Loucy (cell line): ENCODE results near the gene ZNF287.

ENCODE experiments used
- H2AFZ ChIP-seq: fragments of 200-600 bp; sonication (generic); 2 replicates; pipeline ENCODE4 v1.6.0; 2016; ENCODE audit warnings: antibody characterized with exemption, mild to moderate bottlenecking, low read length, moderate library complexity
- H3F3A ChIP-seq: fragments of 200-600 bp; 2 replicates; pipeline ENCODE4 v1.6.0; 2016; ENCODE audit warnings: antibody characterized with exemption, low read depth, mild to moderate bottlenecking
- H3K27me3 ChIP-seq: fragments of 200-600 bp; sonication (generic); 2 replicates; pipeline ENCODE4 v1.6.1; 2014; ENCODE audit warnings: low read length, mild to moderate bottlenecking; ENCODE audit not compliant: insufficient read depth, poor library complexity, severe bottlenecking
- H3K36me3 ChIP-seq: fragments of 200-600 bp; sonication (generic); 2 replicates; pipeline ENCODE4 v1.6.1; 2016; ENCODE audit warnings: low read length; ENCODE audit not compliant: insufficient read depth
- H3K4me1 ChIP-seq: fragments of 200-600 bp; sonication (generic); 2 replicates; pipeline ENCODE4 v1.5.1; 2014; ENCODE audit warnings: low read length, mild to moderate bottlenecking; ENCODE audit not compliant: insufficient read depth, poor library complexity, severe bottlenecking
- H3K4me2 ChIP-seq: fragments of 200-600 bp; sonication (generic); 2 replicates; pipeline ENCODE4 v1.6.0; 2014; ENCODE audit warnings: antibody characterized with exemption, low read length, low read depth, mild to moderate bottlenecking; ENCODE audit not compliant: poor library complexity, severe bottlenecking
- H3K4me3 ChIP-seq: fragments of 200-600 bp; sonication (generic); 2 replicates; pipeline ENCODE4 v1.5.1; 2014; ENCODE audit warnings: low read length, mild to moderate bottlenecking, mixed read lengths; ENCODE audit not compliant: poor library complexity, severe bottlenecking
- H3K79me2 ChIP-seq: fragments of 200-600 bp; sonication (generic); 2 replicates; pipeline ENCODE4 v1.6.1; 2014; ENCODE audit warnings: low read length; ENCODE audit not compliant: insufficient read depth
- H3K9ac ChIP-seq: fragments of 200-600 bp; sonication (generic); 2 replicates; pipeline ENCODE4 v1.6.0; 2014; ENCODE audit warnings: mild to moderate bottlenecking, low read depth, low read length, moderate library complexity; ENCODE audit not compliant: poor library complexity, severe bottlenecking
- H3K9me2 ChIP-seq: fragments of 200-600 bp; sonication (generic); replicated peaks from 2 replicates; pipeline ENCODE4 v1.6.1; 2016; ENCODE audit warnings: low read depth, low read length, mixed read lengths
- H3K9me3 ChIP-seq: fragments of 200-600 bp; sonication (generic); 2 replicates; pipeline ENCODE4 v1.6.1; 2014; ENCODE audit warnings: mild to moderate bottlenecking, antibody characterized with exemption, low read length, low read depth; ENCODE audit not compliant: insufficient read depth
- H4K20me1 ChIP-seq: fragments of 200-600 bp; sonication (generic); 2 replicates; pipeline ENCODE4 v1.6.0; 2014; ENCODE audit warnings: antibody characterized with exemption, low read length, mild to moderate bottlenecking; ENCODE audit not compliant: insufficient read depth, poor library complexity, severe bottlenecking
- EZH2phosphoT487 ChIP-seq: fragments of 200-600 bp; IDR thresholded peaks from 2 replicates; pipeline ENCODE4 v1.6.1; 2018; ENCODE audit warnings: antibody characterized with exemption, mild to moderate bottlenecking, moderate library complexity, borderline replicate concordance
- TF ChIP-seq, protein P1 (sequence below): fragments of 200-600 bp; sonication (generic); conservative IDR thresholded peaks from 2 replicates; pipeline ENCODE4 v1.5.1; 2014; ENCODE audit warnings: mild to moderate bottlenecking, antibody characterized with exemption, low read length

Gene ZNF287

DNA sequence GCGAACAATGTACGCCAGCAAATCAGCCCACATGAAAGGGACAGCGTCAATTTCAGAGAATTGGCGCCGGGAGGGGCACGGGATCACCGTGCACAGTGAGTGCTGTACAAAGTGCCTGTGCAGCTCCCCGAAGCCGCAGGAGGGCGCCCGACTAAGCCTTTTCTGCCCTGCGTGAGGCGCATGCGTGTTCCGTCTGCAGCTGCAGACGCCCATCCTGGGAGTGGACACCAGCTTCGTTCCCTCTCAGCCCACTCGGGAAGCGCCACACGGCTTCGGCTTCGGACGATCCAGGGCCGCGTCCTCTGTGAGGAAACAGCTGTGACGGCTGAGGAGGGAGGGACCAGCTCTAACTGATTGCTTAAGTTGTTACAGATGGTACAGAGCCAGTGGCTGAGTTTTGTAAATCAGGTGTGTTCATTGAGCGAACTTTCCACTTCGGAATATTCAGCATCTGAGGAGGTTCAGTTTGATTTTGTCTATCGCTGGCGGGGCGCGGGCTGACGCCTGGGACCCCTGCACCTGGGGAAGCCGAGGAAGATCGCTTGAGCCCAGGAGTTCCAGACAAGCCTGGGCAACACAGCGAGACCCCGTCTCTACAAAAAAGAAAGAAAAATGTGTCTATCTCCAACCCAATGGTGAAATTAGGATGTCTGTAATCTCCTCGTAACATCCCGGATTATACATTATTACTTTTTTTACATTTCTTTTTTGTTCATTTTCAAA is 15.4 kb upstream of the ZNF287 start:
- peak overlapping the region; percentile 77 for H3K4me2 ChIP-seq
- no peaks in the 10 kb centered on the region for H3K36me3 ChIP-seq
- TF ChIP-seq, protein P1, sequence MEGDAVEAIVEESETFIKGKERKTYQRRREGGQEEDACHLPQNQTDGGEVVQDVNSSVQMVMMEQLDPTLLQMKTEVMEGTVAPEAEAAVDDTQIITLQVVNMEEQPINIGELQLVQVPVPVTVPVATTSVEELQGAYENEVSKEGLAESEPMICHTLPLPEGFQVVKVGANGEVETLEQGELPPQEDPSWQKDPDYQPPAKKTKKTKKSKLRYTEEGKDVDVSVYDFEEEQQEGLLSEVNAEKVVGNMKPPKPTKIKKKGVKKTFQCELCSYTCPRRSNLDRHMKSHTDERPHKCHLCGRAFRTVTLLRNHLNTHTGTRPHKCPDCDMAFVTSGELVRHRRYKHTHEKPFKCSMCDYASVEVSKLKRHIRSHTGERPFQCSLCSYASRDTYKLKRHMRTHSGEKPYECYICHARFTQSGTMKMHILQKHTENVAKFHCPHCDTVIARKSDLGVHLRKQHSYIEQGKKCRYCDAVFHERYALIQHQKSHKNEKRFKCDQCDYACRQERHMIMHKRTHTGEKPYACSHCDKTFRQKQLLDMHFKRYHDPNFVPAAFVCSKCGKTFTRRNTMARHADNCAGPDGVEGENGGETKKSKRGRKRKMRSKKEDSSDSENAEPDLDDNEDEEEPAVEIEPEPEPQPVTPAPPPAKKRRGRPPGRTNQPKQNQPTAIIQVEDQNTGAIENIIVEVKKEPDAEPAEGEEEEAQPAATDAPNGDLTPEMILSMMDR, result peak; percentile 89
- no peak for TF ChIP-seq EZH2phosphoT487
- H4K20me1 ChIP-seq, result no peaks in the 10 kb centered on the region
- no peaks in the 10 kb centered on the region for H3K79me2 ChIP-seq
- no peaks in the 10 kb centered on the region for H3K27me3 ChIP-seq
- peak overlapping the region; percentile 74 for H3K4me3 ChIP-seq
- no peaks in the 10 kb centered on the region for H3K4me1 ChIP-seq
- H3F3A ChIP-seq, result no peaks in the 10 kb centered on the region
- H3K9me2 ChIP-seq, result no peaks in the 10 kb centered on the region
- H3K9me3 ChIP-seq, result no peaks in the 10 kb centered on the region
- peak overlapping the region; percentile 54 for H3K9ac ChIP-seq
- peak overlapping the region; percentile 99 for H2AFZ ChIP-seq

DNA sequence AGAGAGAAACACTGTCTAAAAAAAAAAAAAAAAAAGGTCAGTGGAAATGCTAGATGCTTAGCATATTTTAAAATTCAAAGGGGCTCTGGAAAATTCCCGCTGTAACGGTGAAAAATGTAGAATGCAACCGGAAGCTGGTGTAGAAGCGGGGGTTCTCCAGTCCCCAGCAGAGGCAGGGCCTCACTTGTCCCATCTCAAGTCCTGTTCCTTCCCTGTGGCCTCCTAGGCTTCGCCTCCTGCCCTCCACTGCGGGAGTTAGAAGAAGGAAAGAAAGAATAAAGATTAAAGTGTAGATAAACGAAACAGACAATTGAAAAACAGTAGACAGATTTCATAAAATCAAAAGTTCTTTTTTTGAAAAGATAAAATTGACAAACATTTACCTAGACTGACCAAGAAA is 14.8 kb upstream of the ZNF287 start:
- TF ChIP-seq, protein P1, result no peak
- no peak for TF ChIP-seq EZH2phosphoT487

DNA sequence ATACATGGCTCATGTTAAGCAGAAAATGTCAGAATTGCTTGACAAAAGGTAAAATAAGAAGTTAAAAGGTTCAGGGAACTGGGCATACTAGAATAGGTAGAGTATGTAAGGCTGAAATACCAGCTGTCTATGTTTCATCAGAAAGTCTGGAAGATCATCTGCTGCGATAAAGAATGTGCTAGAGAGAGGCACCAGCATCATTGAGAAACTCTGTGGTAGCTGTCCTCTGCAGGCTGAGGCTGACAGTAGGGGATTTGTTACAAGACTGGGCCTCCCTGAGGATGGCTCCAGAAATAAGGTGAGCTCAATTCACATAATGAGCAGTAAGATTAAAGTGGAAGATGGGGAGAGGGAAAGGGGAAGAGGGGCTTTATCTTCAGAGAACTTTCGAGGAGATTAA is 4.5 kb upstream of the ZNF287 start:
- no peaks in the 10 kb centered on the region for H3K9me2 ChIP-seq
- no peaks in the 10 kb centered on the region for H3K9me3 ChIP-seq
- no peak for TF ChIP-seq EZH2phosphoT487
- TF ChIP-seq, protein P1, result no peak
- no peaks in the 10 kb centered on the region for H3K27me3 ChIP-seq
- no peak overlapping the region for H2AFZ ChIP-seq
- H4K20me1 ChIP-seq, result no peaks in the 10 kb centered on the region
- no peaks in the 10 kb centered on the region for H3K79me2 ChIP-seq
- no peak overlapping the region for H3K4me3 ChIP-seq
- H3K9ac ChIP-seq, result no peak overlapping the region
- H3F3A ChIP-seq, result no peaks in the 10 kb centered on the region
- H3K36me3 ChIP-seq, result no peaks in the 10 kb centered on the region
- no peak overlapping the region for H3K4me2 ChIP-seq
- peaks cover 3% of the 10 kb centered on the region for H3K4me1 ChIP-seq

More for the DNA sequence above, 14.8 kb upstream of the ZNF287 start:
- Histone ChIP-seq H4K20me1 (no peaks in the 10 kb centered on the region), H3K4me2 (peak overlapping the region; percentile 77), H3K79me2 (no peaks in the 10 kb centered on the region), H3K4me1 (no peaks in the 10 kb centered on the region), H3K9me2 (no peaks in the 10 kb centered on the region), H3K9ac (no peak overlapping the region), H3K9me3 (no peaks in the 10 kb centered on the region), H3F3A (no peaks in the 10 kb centered on the region), H3K27me3 (no peaks in the 10 kb centered on the region), H2AFZ (peak overlapping the region; percentile 99), H3K4me3 (peak overlapping the region; percentile 74), H3K36me3 (no peaks in the 10 kb centered on the region)
